Testis (tissue), 3 donors: ENCODE results near the gene KLF18. TPM values are rescaled to one million over a fixed set of nuclear protein-coding genes. Genes with fewer than 3 reads are reported as not detected.

Experiments used
- DNase-seq: peaks from one replicate; pipeline ENCODE4 v3.0.0-alpha.2; 2019
- H3K27ac ChIP-seq, 2 donors: fragments of 200-600 bp; sonication (generic); one replicate each; pipeline ENCODE4 v1.5.1; 2019
- H3K27me3 ChIP-seq: fragments of 200-600 bp; sonication (generic); one replicate; pipeline ENCODE4 v1.5.1; 2019
- H3K36me3 ChIP-seq: fragments of 200-600 bp; sonication (generic); one replicate; pipeline ENCODE4 v1.5.1; 2017; ENCODE audit warnings: low read depth; ENCODE audit errors: missing control alignments
- H3K4me1 ChIP-seq: fragments of 200-600 bp; sonication (generic); one replicate; pipeline ENCODE4 v1.5.1; 2019
- H3K4me3 ChIP-seq, 2 donors: fragments of 200-600 bp; sonication (generic); one replicate each; pipeline ENCODE4 v1.5.1; 2017 to 2019
- H3K9me3 ChIP-seq: fragments of 200-600 bp; sonication (generic); one replicate; pipeline ENCODE4 v1.5.1; 2017
- POLR2A ChIP-seq: fragments of 450-650 bp; IDR thresholded peaks from one replicate; pipeline ENCODE4 v1.6.1; 2017; ENCODE audit warnings: antibody characterized with exemption, mild to moderate bottlenecking, moderate library complexity
- WGBS, 2 donors: methylation state at CpG; one replicate each; pipeline ENCODE4 v1.1.5; 2018; 5-methylcytosine and 5-hydroxymethylcytosine counted together
- intact Hi-C: fragments of 100-400 bp; cut with DNase I; formaldehyde crosslinking; loops from one replicate; pipeline ENCODE4 v1.15.1; 2023; ENCODE audit warnings: low total_unique reads
- polyA plus RNA-seq: library from polyadenylated mRNA; stranded (reverse); fragments of 350-450 nt; fragmentation: Illumina TruSeq; extraction: RNeasy Lipid Tissue Mini Kit (QIAGEN cat#74804); gene quantifications from one replicate; pipeline ENCODE4 v1.2.3, GENCODE V29; 2014; ENCODE audit warnings: low read depth, low replicate concordance; ENCODE audit not compliant: insufficient read depth
- total RNA-seq, 2 donors: library from RNA; depleted of rRNA; stranded (reverse); fragments of >200 nt; gene quantifications; one replicate each; pipeline ENCODE4 v1.2.3, GENCODE V29; 2016
- TF ChIP-seq, protein P1 (sequence below), 3 experiments: fragments of 450-650 bp in 2 of 3; fragments of 200-600 bp in 1 of 3; sonication (generic) in 1 of 3; IDR thresholded peaks; one replicate each; pipeline ENCODE4 v1.5.1; 2016 to 2019; ENCODE audit warnings: antibody characterized with exemption in 3 of 3, mild to moderate bottlenecking in 2 of 3, moderate library complexity in 1 of 3

KLF18 gene
- total and polyA plus RNA-seq, 3 donors from 2014 or later = 0.25 to 0.81 (median 0.39) TPM

DNA sequence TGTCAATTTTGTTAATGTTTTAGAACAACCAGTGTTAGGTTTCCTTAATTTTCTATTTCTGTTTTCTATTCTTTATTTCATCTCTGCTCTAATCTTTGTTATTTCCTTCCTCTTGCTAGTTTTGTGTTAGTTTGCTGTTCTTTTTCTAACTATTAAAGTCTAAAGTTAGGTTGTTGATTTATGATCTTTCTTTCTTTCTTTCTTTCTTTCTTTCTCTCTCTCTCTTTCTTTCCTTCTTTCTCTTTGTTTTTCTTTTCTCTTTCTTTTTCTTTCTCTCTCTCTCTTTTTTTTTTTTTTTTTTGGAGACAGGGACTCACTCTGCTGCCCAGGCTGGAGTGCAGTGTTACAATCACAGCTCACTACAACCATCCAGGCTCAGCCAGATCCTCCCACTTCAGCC is 17.4 kb upstream of the KLF18 start:
- H3K4me1 ChIP-seq = no peaks in the 10 kb centered on the region
- intact Hi-C loops = no loop called here
- H3K36me3 ChIP-seq = no peaks in the 10 kb centered on the region
- TF ChIP-seq, protein P1, sequence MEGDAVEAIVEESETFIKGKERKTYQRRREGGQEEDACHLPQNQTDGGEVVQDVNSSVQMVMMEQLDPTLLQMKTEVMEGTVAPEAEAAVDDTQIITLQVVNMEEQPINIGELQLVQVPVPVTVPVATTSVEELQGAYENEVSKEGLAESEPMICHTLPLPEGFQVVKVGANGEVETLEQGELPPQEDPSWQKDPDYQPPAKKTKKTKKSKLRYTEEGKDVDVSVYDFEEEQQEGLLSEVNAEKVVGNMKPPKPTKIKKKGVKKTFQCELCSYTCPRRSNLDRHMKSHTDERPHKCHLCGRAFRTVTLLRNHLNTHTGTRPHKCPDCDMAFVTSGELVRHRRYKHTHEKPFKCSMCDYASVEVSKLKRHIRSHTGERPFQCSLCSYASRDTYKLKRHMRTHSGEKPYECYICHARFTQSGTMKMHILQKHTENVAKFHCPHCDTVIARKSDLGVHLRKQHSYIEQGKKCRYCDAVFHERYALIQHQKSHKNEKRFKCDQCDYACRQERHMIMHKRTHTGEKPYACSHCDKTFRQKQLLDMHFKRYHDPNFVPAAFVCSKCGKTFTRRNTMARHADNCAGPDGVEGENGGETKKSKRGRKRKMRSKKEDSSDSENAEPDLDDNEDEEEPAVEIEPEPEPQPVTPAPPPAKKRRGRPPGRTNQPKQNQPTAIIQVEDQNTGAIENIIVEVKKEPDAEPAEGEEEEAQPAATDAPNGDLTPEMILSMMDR (IDR thresholded peaks at IDR 0.05) = no peak
- TF ChIP-seq POLR2A = no peak
- no peaks in the 10 kb centered on the region for H3K9me3 ChIP-seq
- no peaks in the 10 kb centered on the region for H3K27me3 ChIP-seq
- H3K4me3 ChIP-seq = no peak overlapping the region
- H3K27ac ChIP-seq = no peak overlapping the region
- DNase-seq = no peak

DNA sequence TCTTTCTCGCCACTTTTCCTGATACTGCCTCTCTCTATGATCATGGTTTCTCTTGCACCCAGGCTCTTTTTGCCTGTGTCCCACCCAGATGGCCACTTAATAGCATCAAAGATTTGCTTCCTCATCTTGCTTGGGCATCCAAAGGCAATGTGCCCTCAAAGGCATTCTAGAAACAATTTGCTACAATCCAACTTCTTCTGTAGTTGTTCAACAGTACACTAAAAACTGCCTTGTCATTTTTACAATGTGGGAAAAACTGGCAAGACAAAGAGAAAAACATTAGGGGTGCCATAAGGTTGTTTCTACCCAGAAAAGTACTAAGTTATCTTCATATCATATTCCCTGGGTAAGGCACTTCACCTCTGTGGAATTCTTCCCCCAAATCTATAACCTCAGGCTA is 16.5 kb upstream of the KLF18 start:
- no peaks in the 10 kb centered on the region for H3K4me1 ChIP-seq
- H3K27me3 ChIP-seq = no peaks in the 10 kb centered on the region
- H3K36me3 ChIP-seq = no peaks in the 10 kb centered on the region
- WGBS, 2 donors = 94 to 96% methylated on average over 1 of the region's 1 CpG
- intact Hi-C loops = no loop called here
- no peaks in the 10 kb centered on the region for H3K9me3 ChIP-seq
- no peak overlapping the region for H3K27ac ChIP-seq
- TF ChIP-seq, protein P1 (IDR thresholded peaks at IDR 0.05) = no peak
- no peak for TF ChIP-seq POLR2A
- no peak for DNase-seq
- H3K4me3 ChIP-seq = no peak overlapping the region

DNA sequence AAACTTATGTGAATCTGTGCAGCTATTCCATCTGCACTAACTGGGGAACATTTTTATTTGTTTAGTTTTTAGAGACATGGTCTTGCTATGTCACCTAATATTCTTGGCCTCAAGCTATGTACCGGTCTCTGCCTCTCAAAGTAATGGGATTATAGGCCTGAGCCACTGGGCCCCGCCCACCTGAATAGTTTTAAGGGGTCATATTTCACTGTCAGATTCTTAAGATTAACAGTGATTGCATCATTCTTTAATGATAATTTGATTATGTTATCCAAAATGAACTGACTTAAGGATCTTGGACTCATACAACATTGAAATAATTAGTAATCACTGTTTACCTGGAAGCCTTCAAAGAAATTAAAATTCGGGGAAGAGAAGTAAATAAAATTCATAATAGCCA is 12.6 kb upstream of the KLF18 start:
- WGBS, 2 donors = 81 to 91% methylated on average over 3 of the region's 3 CpGs
- H3K4me3 ChIP-seq = no peak overlapping the region
- H3K27ac ChIP-seq = no peak overlapping the region
- intact Hi-C loops = no loop called here
- TF ChIP-seq, protein P1 (IDR thresholded peaks at IDR 0.05) = no peak
- TF ChIP-seq POLR2A = no peak
- no peaks in the 10 kb centered on the region for H3K4me1 ChIP-seq
- no peaks in the 10 kb centered on the region for H3K36me3 ChIP-seq
- H3K9me3 ChIP-seq = no peaks in the 10 kb centered on the region
- no peak for DNase-seq
- H3K27me3 ChIP-seq = no peaks in the 10 kb centered on the region

DNA sequence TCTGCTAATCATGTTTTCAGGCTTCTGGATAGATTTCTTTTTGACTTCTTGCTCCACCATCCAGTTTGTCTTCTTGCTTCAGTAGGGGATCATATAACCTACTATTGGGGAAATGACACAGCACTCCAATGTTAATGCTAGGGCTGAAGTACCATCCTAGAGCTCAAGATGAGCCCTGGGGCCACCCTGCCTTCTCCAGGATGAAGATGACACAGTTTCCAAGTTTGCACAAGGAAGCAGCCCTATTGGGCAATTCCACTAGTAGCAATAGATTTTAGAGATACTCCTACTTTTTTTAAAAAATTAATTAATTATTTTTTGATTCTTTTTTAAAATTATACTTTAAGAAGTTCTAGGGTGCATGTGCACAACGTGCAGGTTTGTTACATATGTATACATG is 11.3 kb upstream of the KLF18 start:
- H3K9me3 ChIP-seq = no peaks in the 10 kb centered on the region
- 81 to 93% methylated on average over 1 of the region's 1 CpG for WGBS, 2 donors
- intact Hi-C loops = no loop called here
- H3K27ac ChIP-seq = no peak overlapping the region
- H3K4me1 ChIP-seq = no peaks in the 10 kb centered on the region
- no peak overlapping the region for H3K4me3 ChIP-seq
- TF ChIP-seq, protein P1 (IDR thresholded peaks at IDR 0.05) = no peak
- TF ChIP-seq POLR2A = no peak
- DNase-seq = no peak
- H3K36me3 ChIP-seq = no peaks in the 10 kb centered on the region
- no peaks in the 10 kb centered on the region for H3K27me3 ChIP-seq

DNA sequence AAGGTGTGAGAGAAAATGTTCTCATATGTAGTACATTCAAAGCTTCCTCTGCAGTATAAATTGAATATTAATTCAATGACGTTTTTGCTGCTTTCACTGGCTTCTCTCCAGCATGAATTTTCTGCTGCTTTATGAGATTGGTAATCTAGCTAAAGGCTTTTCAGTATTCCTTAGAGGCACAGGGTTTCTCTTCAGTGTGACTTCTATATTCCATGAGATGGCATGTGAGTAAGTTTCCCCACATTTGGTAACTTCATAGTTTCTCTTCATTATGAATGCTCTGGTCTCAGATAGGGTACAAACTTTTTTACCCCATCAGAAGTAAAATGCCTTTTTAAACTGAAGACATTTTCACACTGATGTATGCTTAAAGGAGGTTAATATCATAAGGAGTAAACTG is 10.4 kb upstream of the KLF18 start:
- no peaks in the 10 kb centered on the region for H3K4me1 ChIP-seq
- no peaks in the 10 kb centered on the region for H3K36me3 ChIP-seq
- H3K4me3 ChIP-seq = no peak overlapping the region
- intact Hi-C loops = no loop called here
- H3K9me3 ChIP-seq = no peaks in the 10 kb centered on the region
- 38 to 48% methylated on average over 1 of the region's 1 CpG for WGBS, 2 donors
- H3K27ac ChIP-seq = no peak overlapping the region
- no peak for DNase-seq
- H3K27me3 ChIP-seq = no peaks in the 10 kb centered on the region
- TF ChIP-seq, protein P1 (IDR thresholded peaks at IDR 0.05) = no peak
- TF ChIP-seq POLR2A = no peak
